HepG2 (cell line): ENCODE data around the gene CDC14B. TPM values are rescaled to one million over a fixed set of nuclear protein-coding genes. Genes with fewer than 3 reads are reported as not detected.

ENCODE experiments used
- CEBPG ChIP-seq: IDR thresholded peaks from 2 replicates; pipeline ENCODE4 v1.6.1; 2016
- DPF2 ChIP-seq: sonication (generic); formaldehyde crosslinking; IDR thresholded peaks from 2 replicates; pipeline ENCODE4 v1.4.0; 2020; ENCODE audit warnings: mild to moderate bottlenecking, low read depth, missing genetic modification reagents, borderline replicate concordance
- FOXA1 ChIP-seq, 2 experiments: fragments of 450-650 bp in 1 of 2; sonication (generic) in 1 of 2; formaldehyde crosslinking in 1 of 2; IDR thresholded peaks; 2 replicates each; pipeline versions ENCODE4 v1.4.0 to v1.6.1; 2016 to 2020; ENCODE audit warnings: missing genetic modification reagents in 1 of 2
- HMG20A ChIP-seq: IDR thresholded peaks from 2 replicates; pipeline ENCODE4 v1.6.1; 2016; ENCODE audit warnings: borderline replicate concordance
- IRF2 ChIP-seq: IDR thresholded peaks from 2 replicates; pipeline ENCODE4 v1.6.1; 2018; ENCODE audit warnings: missing genetic modification reagents, missing compliant biosample characterization
- LCORL ChIP-seq, 2 experiments: fragments of 450-650 bp in 1 of 2; sonication (generic) in 1 of 2; formaldehyde crosslinking in 1 of 2; IDR thresholded peaks; 2 replicates each; pipeline versions ENCODE4 v1.5.0 to v1.6.1; 2017 to 2020; ENCODE audit warnings: antibody characterized with exemption in 1 of 2, missing genetic modification reagents in 1 of 2
- MED1 ChIP-seq: sonication (generic); formaldehyde crosslinking; IDR thresholded peaks from 2 replicates; pipeline ENCODE4 v1.4.0; 2020; ENCODE audit warnings: missing genetic modification reagents
- MXI1 ChIP-seq: IDR thresholded peaks from 3 replicates; pipeline ENCODE4 v1.6.1; 2012; ENCODE audit warnings: low read depth, low read length, inconsistent platforms, borderline replicate concordance
- TCF7 ChIP-seq: sonication (generic); IDR thresholded peaks from 2 replicates; pipeline ENCODE4 v1.6.1; 2016; ENCODE audit warnings: antibody characterized with exemption, low read depth
- ZNF331 ChIP-seq: sonication (generic); formaldehyde crosslinking; IDR thresholded peaks from 2 replicates; pipeline ENCODE4 v1.4.0; 2020; ENCODE audit warnings: missing genetic modification reagents
- ZNF614 ChIP-seq: IDR thresholded peaks from 2 replicates; pipeline ENCODE4 v1.6.1; 2018; ENCODE audit warnings: missing biosample characterization, missing genetic modification reagents, inconsistent platforms, borderline replicate concordance
- polyA plus RNA-seq, 8 experiments: library from polyadenylated mRNA; depleted of rRNA in 3 of 8; stranded (reverse) in 7 of 8; unstranded in 1 of 8; fragments of >200 nt; fragmentation: Illumina TruSeq in 4 of 8; extraction: Trizol in 4 of 8; gene quantifications; 2 replicates each; pipeline versions ENCODE4 v1.2.1 to v1.2.3, GENCODE V29; 2011 to 2016; ENCODE audit warnings: low read depth in 4 of 8, missing spikeins in 1 of 8, mixed read lengths in 1 of 8; ENCODE audit not compliant: insufficient read depth in 1 of 8
- total RNA-seq, 5 experiments: library from RNA; depleted of rRNA; stranded (reverse); fragments of >200 nt; fragmentation: Illumina TruSeq; extraction: Trizol; gene quantifications; 2 replicates each; pipeline ENCODE4 v1.2.3, GENCODE V29; 2016; ENCODE audit warnings: low read depth in 1 of 5
- TF ChIP-seq, protein P1 (sequence below): sonication (generic); formaldehyde crosslinking; IDR thresholded peaks from 2 replicates; pipeline ENCODE4 v1.4.0; 2020; ENCODE audit warnings: missing genetic modification reagents, mild to moderate bottlenecking, borderline replicate concordance

The CDC14B gene
- total and polyA plus RNA-seq, 2 of the 13 experiments (the other 11 are each of a cell fraction or from before 2014, with no cell fraction given) = 25.8 to 33.3 TPM

DNA sequence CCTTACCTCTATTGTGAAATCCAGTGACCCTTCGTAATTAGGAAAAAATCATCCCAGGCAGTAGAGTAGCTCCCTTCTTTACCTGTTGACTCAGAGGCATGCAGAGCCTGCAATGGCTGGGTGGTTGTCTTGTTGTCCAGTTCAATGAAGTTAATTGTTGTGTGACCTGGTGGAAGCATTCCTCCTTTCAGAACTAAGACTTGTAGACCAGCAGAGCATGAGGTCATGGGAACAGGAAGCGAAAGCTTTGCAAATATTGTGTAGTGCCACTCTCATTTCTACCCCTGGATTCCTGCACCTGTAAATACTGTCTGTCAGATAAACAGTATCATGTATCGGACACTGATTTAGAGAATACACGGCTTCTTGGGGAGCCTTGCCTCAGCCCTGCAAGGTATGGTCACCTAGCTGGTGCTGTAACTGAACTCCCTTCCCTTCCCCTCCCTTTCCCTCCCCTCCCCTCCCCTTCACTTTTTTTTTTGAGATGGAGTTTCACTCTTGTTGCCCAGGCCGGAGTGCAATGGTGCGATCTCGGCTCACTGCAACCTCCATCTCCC, 41.1 kb upstream of the CDC14B start (continued):
- TF ChIP-seq, protein P1, sequence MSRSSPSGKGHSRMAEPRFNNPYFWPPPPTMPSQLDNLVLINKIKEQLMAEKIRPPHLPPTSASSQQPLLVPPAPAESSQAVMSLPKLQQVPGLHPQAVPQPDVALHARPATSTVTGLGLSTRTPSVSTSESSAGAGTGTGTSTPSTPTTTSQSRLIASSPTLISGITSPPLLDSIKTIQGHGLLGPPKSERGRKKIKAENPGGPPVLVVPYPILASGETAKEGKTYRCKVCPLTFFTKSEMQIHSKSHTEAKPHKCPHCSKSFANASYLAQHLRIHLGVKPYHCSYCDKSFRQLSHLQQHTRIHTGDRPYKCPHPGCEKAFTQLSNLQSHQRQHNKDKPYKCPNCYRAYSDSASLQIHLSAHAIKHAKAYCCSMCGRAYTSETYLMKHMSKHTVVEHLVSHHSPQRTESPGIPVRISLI (CRISPR knock-in tag) = peak; percentile 38; the same call in 1 of the 2 replicates
- TF ChIP-seq LCORL (IDR thresholded peaks at IDR 0.05) (no peak), LCORL (CRISPR knock-in tag; IDR thresholded peaks at IDR 0.05) (peak; percentile 49; the same call in 1 of the 2 replicates), HMG20A (CRISPR knock-in tag) (peak; percentile 20; the same call in 1 of the 2 replicates), MED1 (CRISPR knock-in tag) (peak; percentile 61), TCF7 (0 out of 2 replicates have a peak, but pooled peaks have one; percentile 9), ZNF614 (CRISPR knock-in tag) (0 out of 2 replicates have a peak, but pooled peaks have one; percentile 17), DPF2 (0 out of 2 replicates have a peak, but pooled peaks have one; percentile 27), IRF2 (CRISPR knock-in tag) (peak; percentile 58; the same call in 1 of the 2 replicates), FOXA1 (IDR thresholded peaks at IDR 0.05) (no peak), FOXA1 (CRISPR knock-in tag; IDR thresholded peaks at IDR 0.05) (peak; percentile 40; the same call in 1 of the 2 replicates), MXI1 (0 out of 3 replicates have a peak, but pooled peaks have one; percentile 40), ZNF331 (CRISPR knock-in tag) (peak; percentile 57; the same call in 1 of the 2 replicates), CEBPG (CRISPR knock-in tag) (peak; percentile 51)
